NCI-H2107 treated with DMSO at 0.1 percent for 48 hours (cell line): ENCODE measurements around the gene CNPY4.
A peak's percentile ranks its signal among the peaks of the same experiment; 100 is the strongest.

Source experiments
- DNase-seq: peaks from one replicate; lab custom pipeline; 2025; ENCODE audit not compliant: unreplicated experiment; lab: John Stamatoyannopoulos, UW

The CNPY4 gene

GRCh38 chr7:100119072-100119969 is at the start of gene CNPY4, which contains the start of gene TAF6:
CNPY4 (plus strand) TSS chr7:100119634; CDS start chr7:100119745, 111 bp downstream.
TAF6 (minus strand) TSS chr7:100119358; CDS start chr7:100114209, 5,149 bp downstream.
- peak; percentile 97 for DNase-seq

- no peak for DNase-seq
These were observed 49.4 kb upstream of the CNPY4 start for GRCh38 chr7:100069991-100070390.

- no peak for DNase-seq
These were observed 48.3 kb upstream of the CNPY4 start for GRCh38 chr7:100071018-100071723.

- DNase-seq, result no peak
These were observed 47.0 kb upstream of the CNPY4 start for GRCh38 chr7:100072462-100072861.

GRCh38 chr7:100074841-100075240 is 44.6 kb upstream of the CNPY4 start:
- DNase-seq, result no peak

GRCh38 chr7:100075418-100075817 is 44.0 kb upstream of the CNPY4 start:
- no peak for DNase-seq

GRCh38 chr7:100077205-100077604 is 42.2 kb upstream of the CNPY4 start:
- DNase-seq, result no peak

- DNase-seq, result no peak
These were observed 40.3 kb upstream of the CNPY4 start for GRCh38 chr7:100079024-100079560.

- DNase-seq, result no peak
These were observed 38.4 kb upstream of the CNPY4 start for GRCh38 chr7:100080907-100081534.

- peak; percentile 97 for DNase-seq
These were observed 37.8 kb upstream of the CNPY4 start, which contains the start of gene ZNF3 for GRCh38 chr7:100081535-100082102. ZNF3 (minus strand) TSS chr7:100081723; CDS start chr7:100077357, 4,366 bp downstream.

GRCh38 chr7:100082978-100083377 is 36.5 kb upstream of the CNPY4 start:
- DNase-seq, result no peak

GRCh38 chr7:100085515-100085914 is 33.9 kb upstream of the CNPY4 start:
- DNase-seq, result no peak

- DNase-seq, result no peak
These were observed 32.2 kb upstream of the CNPY4 start for GRCh38 chr7:100087055-100087750.

GRCh38 chr7:100088095-100088620 is 31.3 kb upstream of the CNPY4 start:
- no peak for DNase-seq

- DNase-seq, result no peak
These were observed 30.6 kb upstream of the CNPY4 start, which contains the start of gene COPS6 for GRCh38 chr7:100088621-100089457. COPS6 (plus strand) TSS chr7:100088969; CDS start chr7:100088991, 22 bp downstream.

- DNase-seq, result no peak
These were observed 29.8 kb upstream of the CNPY4 start for GRCh38 chr7:100089458-100090196.

- no peak for DNase-seq
These were observed 28.7 kb upstream of the CNPY4 start for GRCh38 chr7:100090527-100091410.
